HG03196 (cell line): ENCODE data around the gene NT5C1A.

Experiments
- ATAC-seq: cut with Tn5 transposase; IDR thresholded peaks from one replicate; pipeline ENCODE4 v1.9.1; 2021; ENCODE audit not compliant: unreplicated experiment

NT5C1A gene

DNA sequence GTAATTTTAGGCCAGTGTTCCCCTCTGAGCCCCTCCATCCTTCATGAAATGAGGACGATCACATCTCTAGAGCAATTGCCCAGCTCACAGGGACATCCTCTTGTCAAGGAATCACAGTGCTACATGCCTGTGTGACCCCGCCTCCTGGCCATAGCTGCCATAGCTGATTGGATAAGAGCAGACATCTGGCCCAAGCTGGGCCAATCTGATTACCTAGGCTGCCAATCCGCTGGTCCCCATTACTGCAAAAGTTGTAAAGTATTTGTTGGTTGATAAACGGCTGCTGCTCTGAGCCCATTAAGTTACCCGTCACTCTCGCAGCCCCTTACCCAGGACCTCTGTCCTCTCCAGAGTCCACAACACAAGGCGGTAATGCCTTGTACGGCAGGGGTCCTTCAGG is 8.3 kb downstream of the NT5C1A start:
- no peak for ATAC-seq

DNA sequence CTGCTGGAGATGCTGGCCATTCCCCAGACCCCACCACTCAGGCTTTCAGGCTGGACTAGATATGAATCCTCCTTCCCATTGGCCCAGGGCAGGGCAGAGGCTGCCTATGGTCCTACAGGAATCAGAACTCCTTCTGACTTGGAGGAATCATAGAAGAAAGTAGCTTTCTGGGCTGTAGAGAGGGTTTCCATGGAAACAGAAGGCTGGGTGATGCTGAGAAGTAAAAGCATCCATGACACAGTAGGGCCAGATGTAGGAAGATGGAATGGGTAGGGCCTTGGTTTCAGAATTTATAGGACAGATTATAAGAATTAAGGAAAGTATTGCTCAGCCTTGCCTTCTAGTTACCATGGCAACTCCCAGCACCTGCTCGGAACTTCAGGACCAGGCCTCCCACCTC is 9.0 kb downstream of the NT5C1A start:
- ATAC-seq = no peak

DNA sequence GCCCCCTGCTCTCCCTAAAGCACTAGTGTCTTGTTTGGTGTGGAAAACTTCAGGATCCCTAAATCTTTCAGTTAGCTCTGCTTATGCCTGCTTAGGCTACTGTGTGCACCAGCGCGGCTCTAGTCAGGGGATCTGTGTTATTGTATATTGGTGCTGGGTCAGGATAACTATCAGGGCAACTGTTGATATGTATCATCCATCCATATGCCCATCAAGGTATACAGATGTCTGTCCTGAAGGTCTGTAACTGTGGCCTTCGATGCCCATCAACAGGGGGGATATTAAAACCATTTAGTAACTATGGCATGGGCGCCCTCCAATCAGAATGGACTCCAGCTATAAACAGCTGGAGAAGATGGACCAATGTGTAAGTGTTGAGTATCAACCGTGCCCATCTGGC is 12.4 kb downstream of the NT5C1A start:
- no peak for ATAC-seq

DNA sequence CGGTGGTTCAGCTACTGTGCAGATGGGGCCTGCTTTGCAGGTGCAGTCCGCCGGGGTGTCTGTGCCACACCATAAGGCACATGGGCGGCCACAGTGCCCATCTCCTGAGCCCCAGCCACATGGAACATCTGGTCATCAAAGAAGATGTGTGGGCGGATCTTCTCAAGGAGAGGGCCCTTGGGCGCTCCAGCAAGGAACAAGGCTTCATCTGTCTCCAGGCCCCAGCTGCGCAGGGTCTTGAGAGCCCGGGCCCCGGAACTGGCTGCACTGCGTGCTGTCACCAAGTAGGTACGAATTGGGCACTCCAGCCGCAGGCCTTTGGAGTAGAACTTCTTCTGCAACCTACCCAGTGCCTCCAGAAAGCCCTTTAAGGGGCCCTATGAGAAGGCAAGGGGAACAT is 12.8 kb downstream of the NT5C1A start:
- ATAC-seq = no peak

DNA sequence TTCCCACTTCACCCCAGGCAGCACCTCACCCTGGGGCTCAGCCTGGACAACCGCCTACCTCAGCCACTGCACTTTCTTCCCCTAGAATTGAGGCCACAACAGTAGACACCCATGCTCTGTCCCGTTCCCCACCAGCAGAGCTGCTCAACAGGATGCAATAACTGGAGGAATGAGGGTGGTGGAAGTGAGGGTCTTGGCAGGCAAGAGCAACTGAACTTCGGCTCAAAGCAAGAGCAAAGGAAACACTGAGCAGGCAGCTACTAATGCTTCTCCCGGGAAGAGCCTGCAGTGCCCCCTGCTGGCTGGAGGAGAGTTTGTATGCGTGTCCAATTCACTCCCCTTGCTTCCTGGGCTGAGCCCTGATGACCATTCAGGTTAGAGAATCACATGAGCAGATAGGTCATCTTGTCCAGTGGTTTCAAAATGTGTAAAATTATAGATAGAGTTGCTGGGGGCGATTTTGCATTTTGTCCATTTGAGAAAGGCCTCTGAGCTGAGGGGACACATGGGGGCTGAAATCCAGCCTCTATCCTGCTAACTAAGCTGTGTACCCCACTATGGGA is 13.9 kb downstream of the NT5C1A start:
- ATAC-seq = no peak

DNA sequence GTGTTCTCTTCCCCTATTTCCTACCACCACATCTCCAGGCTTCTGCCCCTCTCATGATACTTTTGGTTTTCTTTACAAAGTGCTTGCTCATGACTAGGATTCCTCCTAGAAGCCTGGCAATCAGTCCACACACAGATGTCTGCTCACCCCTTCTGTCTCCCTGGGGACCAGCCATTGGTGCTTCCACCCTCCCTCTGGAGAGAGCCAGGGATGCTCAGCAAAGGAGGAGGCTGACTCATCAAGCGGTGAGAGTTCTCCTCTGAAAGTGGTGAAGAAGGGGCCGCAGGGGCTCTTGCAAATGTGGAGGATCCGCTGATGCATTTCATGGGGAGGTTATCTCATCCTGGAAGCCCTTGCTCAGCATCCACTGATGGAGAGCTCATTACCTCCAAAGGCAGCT is 14.5 kb downstream of the NT5C1A start:
- no peak for ATAC-seq

DNA sequence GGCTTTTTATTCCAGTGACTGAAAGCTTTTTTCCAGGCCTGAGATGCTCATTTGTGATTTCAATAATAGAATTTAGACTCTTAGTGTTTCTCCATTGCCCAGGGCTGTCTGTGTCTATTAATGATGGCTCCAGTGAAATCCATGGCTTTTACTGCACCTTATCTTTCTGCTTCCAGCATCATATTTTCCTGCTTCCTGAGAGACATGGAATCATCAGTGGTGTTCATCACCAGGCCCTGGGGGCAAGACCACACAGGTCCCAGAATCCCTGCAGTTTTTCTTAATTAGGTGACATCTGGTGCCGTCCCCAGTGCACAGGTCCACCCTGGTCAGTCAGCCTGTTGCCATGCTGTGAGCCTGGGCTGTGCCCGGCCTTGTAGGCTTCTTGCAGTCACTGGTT is 15.5 kb downstream of the NT5C1A start:
- ATAC-seq = no peak

DNA sequence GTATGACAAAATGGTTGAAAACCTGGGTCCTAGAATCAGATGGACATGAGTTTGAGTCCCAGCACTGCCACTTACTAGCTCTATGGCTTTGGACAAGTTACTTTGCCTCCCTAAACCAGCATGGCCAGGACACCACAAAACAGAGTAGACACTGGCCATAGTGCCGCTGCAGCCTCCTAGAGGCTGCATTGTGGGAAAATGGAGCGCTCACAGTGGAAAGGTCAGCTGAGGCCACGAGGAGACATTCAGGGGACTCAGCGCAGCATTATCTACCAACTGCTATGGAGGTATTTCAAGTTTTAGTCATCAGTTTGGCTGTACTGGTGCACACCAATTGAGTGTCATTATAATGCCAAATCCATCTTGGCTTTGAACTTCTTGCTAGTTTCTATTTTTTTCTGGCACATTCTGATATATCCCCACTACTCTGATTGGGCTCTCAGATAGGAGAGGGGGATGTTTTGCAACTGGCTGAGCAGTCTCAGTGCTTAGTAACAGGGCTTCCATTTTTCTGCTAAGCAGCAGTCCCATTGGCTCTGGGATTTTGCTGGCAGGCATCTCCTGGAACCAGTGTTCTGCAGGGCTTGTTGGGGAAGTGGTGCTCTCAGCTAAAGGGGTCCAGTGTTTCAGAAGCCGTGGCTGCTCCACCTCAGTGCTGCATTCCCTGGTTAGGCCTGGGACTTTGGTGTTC is 16.2 kb downstream of the NT5C1A start:
- no peak for ATAC-seq

DNA sequence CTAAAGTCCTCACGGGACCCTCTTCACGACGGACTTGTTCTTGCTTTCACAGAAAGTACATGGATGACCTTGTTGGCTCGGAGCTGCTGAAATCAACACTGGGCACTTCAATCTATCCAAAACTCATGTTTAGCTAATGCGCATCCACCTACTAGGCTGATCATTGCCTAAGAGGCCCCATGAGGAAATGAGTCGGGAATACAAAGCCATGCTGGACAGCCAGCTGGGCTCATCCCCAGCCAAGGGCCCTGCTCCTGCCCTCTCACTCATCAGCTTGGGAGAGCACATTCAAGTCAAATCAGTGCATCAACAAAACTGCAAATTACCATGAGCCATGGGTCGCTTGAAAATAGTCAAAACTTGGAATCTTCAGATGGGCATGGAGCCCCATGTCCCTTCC is 17.6 kb downstream of the NT5C1A start:
- ATAC-seq = no peak

DNA sequence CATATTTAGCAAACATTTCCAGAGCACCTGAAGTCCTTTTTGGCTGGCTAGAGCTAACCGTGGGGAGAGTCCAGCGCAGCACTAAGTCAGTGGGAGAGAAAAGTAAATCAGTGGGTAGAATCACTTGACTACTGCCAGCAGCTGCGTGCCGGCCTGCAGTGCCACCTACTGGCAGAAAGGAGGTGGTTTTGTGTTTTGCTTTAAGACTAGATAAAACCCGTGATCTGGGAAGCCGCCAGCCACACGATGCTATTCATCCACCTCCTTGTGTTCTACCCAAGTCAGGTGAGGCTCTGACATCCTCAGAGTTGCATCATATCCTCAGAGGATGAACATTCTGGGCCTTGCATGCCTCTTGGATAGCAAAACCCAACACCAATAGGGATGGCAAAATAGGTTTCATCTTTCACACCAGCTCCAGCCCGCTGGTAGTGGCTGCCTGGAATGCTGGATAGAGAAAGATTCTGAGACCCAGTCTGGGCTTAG is 18.3 kb downstream of the NT5C1A start:
- no peak for ATAC-seq

DNA sequence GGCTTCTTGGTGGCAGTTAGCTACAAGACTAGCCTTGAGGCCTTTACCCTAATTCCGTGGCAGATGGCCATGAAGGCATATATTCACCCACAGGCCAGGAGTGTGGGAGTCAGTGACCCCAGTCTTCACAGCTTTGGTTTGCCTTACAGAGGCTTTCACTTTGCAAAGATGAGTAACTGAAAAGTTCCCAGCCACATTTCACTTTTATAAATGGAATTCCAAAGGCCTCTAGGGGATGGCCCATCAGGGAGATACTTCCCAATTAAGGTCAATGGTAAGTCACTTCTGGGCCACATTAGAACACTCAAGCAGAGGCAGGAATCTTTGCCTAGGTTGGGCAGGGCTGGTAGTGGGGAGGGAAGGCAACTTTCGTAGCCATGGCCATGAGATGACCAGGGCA is 19.4 kb downstream of the NT5C1A start:
- no peak for ATAC-seq

DNA sequence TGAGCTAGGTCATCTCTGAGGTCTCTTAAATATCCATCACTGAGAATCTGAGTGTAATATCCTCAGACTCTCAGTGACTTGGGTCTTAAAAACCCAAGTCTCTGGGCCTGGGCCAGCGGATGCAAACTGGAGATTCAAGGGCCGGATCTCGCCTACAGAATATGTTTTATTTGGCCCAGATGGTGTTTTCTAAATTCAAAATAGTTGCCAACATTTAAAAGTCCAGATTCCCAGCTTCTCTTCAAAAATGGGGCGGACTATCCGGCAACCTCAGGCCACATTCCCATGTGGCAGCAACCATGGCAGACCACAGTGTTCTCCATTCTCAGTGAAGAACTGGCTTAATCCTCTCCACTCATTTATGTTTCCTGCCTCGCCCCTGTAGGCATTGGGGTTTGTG is 19.8 kb downstream of the NT5C1A start:
- ATAC-seq = no peak

DNA sequence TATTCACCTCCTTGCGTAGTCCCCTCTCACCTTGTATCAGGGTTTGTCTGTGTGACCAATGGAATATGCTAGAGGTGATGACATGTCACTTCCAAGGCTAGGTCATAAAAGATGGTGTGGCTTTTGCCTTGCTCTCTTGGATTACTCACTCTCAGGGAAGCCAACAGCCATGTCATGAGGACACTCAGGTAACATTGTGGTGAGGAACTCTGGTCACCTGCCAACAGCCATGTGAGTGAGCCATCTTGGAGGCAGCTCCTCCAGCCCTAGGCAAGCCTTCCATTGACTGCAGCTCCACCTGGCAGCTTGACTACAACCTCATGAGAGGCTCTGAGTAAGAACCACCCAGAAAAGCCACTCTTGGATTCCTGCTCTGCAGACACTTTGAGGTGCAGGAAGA is 21.5 kb downstream of the NT5C1A start:
- no peak for ATAC-seq

DNA sequence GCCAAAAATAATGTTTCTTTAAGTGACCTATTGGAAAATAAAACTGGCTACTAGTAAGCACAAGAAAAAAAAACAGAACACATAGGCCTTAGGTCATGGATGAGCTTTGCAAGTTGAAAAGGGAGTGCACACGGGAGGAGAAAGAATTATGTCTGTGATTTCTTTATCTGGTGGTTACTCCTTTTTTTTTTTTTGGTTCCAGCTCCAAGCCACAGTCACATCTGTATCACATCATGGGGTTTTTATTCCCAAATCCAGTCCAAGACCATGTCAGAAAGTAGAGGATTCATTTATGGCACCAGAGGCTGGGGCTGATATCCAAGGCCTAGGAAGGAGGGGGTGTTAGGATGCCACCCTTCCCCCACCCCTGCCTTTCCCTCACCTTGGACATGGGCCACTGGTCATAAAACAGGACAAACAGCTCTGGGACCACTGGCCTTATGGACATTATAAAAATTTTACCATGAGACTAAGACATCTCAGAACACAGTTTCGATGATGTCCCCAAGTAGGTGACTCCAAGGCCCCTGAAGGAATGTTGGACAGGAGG is 22.2 kb downstream of the NT5C1A start:
- ATAC-seq = no peak

DNA sequence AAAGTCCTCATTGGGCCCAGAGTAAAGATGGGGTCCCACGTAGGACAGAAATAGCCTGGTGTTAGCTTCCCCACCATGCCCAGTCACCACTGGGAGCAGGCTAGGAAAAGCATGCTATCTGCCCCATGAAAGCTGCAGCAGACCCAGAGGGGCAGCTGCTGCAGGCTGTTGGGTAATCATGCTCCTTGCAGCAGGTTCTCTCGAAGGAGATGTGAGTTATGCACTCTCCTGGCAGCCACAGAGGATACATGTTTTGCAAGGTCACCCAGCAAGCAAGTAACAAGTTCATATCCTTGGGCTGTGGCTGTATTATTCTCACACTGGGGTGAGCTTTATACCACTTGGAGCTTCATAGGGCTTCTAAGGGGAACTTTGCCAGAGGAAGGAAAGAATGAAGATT is 23.4 kb downstream of the NT5C1A start:
- no peak for ATAC-seq

DNA sequence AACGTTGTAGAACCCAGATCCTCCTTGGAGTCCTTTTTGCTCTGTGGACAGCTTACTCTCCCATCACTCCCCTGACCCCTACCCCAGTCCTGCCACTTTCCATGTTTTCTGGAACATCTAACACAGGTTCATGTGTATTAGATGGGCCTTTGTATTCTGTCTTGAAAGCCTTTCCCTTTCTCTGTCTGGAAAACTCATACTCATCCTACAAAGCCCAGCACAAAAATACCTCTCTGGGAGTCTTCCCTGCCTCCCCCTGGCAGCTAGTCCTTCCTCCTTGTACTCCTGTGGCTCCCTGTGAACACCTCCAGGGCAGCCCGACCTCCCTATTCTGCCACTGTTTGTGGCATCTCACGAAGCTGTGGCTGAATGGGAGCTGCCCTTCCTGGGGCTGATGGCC is 24.7 kb downstream of the NT5C1A start:
- ATAC-seq = no peak

DNA sequence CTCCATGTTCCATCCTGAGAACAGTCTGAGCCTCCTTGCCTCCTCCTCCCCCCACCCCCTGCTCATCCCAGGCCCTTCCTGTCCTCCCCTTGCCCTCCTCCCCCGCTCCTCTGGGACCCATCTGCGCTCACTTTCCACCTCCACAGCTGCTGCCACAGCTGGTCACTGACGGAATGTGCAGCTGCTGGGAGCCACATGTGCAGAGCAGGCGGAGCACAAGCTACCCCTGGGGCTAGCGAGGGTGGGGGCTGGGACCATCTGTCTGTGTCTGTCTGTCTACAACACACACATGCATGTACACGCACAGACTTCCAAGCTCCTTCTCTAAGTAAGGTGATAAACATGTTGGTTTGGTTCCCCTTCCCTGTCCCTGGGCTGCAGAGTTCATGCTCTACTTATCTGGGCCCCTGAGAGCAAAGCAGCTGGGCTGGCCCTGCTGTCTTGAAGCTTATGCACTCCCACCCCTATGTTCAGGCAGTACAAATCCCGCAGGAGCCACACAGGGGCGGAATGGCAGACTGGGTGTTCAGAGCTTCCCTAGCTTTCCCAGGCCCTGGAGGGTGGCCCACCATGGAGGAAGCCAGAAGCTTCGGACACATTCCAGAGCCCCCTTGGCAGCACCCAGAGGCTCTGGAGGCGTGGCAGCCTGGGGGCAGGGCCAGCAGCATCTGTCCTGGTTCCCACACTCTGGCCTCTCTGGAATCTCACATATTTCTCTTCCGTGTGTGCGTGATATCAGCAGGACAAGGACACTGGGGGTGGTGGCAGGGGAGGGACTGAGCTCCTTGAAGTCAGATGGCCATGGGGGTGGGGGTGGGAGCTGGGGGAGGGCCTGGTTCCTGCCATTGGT is 25.4 kb downstream of the NT5C1A start:
- ATAC-seq = no peak

DNA sequence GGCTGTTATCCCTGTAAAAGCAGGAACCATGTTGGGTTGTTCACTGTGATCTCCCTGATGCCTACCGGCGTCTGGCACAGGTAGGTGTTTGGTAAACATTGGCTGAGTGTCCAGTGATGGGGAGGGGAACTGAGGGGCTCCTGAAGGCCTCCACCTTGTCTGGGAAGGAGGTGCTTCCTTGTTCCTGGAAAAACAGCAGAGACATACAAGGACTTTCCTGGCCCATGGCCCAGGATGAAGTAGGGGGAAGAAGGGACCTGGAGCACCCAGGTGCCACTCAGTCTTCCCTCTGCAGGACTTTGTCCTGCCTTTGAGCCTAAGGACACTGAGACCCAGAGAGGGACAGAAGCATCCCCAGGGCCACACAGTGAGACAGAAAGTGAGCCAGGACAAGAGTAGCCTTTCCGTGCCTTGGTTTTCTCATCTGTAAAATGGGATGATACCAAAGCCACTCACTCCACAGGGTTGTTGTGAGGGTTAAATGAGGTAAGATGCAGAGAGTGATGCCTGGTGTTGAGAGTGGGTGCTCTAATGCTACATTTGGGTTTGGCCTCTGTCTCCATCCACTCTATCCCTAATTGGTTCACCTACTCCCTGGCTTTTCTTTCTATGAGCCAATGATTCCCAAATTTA is 26.4 kb downstream of the NT5C1A start:
- no peak for ATAC-seq

DNA sequence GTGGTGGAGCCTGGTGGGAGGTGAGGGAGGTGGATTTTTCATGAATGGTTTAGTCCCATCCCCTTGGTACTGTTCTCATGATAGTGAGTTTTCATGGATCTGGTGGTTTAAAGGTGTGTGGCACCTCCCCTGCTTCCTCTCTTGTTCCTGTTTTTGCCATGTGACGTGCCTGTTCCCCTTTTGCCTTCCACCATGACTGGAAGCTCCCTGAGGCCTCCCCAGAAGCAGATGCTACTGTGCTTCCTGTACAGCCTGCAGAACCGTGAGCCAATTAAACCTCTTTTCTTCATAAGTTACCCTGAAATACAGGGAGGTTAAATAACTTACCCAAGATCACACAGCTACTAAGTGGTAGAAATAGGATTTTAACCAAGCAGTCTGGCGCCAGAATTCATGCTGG is 28.2 kb downstream of the NT5C1A start:
- no peak for ATAC-seq

DNA sequence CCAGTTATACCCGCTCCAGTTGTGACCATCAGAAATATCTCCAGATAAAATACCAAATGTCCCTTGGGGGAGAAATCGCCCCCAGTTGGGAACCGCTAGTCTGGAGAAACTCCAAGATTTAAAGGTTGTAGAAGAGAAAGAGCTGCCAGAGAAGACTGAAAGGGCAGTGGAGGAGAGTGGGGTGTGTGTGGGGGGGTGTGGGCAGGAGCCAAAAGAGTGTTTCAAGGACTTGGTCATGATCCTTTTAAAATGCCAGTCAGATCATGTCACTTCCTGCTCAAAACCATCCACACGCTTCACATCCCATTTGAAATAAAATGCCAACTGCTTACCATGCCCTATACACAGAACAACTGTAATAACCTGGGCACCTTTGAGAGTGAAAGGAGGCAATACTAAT is 29.1 kb downstream of the NT5C1A start:
- no peak for ATAC-seq

DNA sequence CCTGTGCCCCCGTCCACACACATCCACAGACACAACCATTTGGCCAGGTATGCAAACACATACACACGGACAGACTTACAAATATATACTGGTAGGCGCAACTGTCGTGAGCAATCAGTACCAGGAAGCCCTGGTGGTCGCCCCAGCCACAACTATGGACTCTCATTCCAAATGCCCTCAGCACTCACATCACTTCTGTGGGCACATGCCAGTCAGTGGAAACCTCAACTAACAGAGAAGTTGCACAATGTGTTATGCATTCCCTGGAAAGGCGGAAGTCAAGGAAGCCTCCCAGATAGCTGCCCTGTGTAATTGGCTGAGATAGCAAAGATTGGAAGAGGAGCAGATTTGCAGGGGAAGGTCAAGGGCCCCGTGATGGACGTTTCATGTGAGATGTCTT is 31.0 kb downstream of the NT5C1A start:
- ATAC-seq = no peak
